ENCODE data around the gene PDLIM4. TPM values are rescaled to one million over a fixed set of nuclear protein-coding genes. Genes with fewer than 3 reads are reported as not detected.

PDLIM4 gene
- polyA plus RNA-seq, 1 donor (not counting 4 experiments of a cell fraction or from before 2014, with no cell fraction given): 38.3 TPM

GRCh38 chr5:132265336-132266030, 8.0 kb downstream of the PDLIM4 start:
- TF ChIP-seq EZH2 (IDR thresholded peaks at IDR 0.05; ENCODE audit: low read length) (no peak), CTCF (optimal IDR thresholded peaks at IDR 0.05 in 1 of 3, IDR thresholded peaks at IDR 0.05 in 1 of 3, conservative IDR thresholded peaks at IDR 0.05 in 1 of 3; ENCODE audit: extremely low read depth in 1 of 3, insufficient read depth in 2 of 3, low read length in 3 of 3) (peak in 2 of 3 experiments; percentile 16 to 21)
- Histone ChIP-seq H4K20me1 (ENCODE audit: control insufficient read depth, extremely low read depth, insufficient read depth, low read length) (peaks cover 2% of the 10 kb centered on the region), H2AFZ (ENCODE audit: control insufficient read depth, low read length) (no peak overlapping the region), H3K36me3 (ENCODE audit: control insufficient read depth in 2 of 2, extremely low read depth in 1 of 2, insufficient read depth in 2 of 2, low read length in 2 of 2) (peaks cover 47 to 52% of the 10 kb centered on the region in 2 experiments), H3K4me3 (ENCODE audit: control insufficient read depth in 2 of 3, extremely low read depth in 1 of 3, insufficient read depth in 2 of 3, low read depth in 1 of 3, low read length in 3 of 3) (no peak overlapping the region), H3K9ac (ENCODE audit: control insufficient read depth, extremely low read depth, insufficient read depth, low read length) (peak overlapping the region; percentile 53), H3K9me1 (ENCODE audit: control insufficient read depth, extremely low read depth, insufficient read depth, low read length) (peaks cover 5% of the 10 kb centered on the region), H3K79me2 (ENCODE audit: control insufficient read depth, insufficient read depth, low read length) (peaks cover 14% of the 10 kb centered on the region), H3K4me1 (ENCODE audit: control insufficient read depth, extremely low read depth, insufficient read depth, low read length) (peaks cover 33% of the 10 kb centered on the region), H3K27me3 (ENCODE audit: control insufficient read depth, extremely low read depth, insufficient read depth, low read length) (no peaks in the 10 kb centered on the region), H3K4me2 (ENCODE audit: control insufficient read depth, extremely low read depth, insufficient read depth, low read depth, low read length) (peak overlapping the region; percentile 38), H3K9me3 (ENCODE audit: control insufficient read depth, low read depth, low read length) (no peaks in the 10 kb centered on the region), H3K27ac (ENCODE audit: control insufficient read depth, insufficient read depth, low read length) (peak overlapping the region; percentile 78)
- DNase-seq (ENCODE audit: low read depth, low spot score) (no peak), FAIRE-seq (peak; percentile 90)
- dilution Hi-C loops (cut with MboI; ENCODE audit: extremely low pct_ligation_motif_present, low sequenced_read_pairs): no loop called here

DNA sequence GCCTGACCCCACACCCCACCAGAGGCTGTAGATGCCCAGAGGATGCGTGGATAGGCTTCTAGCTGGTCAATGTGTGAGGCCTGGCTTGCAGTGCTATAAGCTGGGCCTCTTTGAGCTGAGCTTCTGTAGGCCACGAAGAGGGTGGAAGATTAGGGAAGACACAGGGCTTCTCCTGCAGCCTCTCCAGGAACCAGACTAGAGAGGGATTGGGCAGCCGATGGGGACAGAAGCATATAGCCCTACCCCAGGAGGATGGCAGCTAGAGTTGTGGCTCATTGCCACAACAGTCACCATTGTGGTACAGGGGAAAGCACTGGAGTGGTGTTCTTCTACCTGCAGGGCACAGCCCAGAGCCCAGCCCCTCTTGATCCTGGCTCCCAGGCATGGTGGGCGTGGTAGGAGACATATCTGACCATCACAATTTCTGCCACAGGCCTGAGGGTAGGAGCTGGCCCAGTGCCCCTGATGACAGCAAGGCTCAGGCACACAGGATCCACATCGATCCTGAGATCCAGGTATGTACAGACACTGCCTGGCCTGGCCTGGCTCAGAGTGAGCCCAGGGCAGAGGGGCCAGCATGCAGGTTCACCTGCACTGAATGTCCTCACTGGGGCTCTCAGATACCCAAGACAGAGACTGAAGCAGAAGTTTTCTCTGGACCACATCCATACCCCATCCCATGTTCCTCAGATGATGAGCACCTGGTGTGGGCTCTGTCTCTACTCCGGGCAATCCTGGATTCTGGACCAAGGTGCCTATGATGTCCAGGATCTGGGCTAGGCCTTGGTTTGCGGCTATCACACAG, 8.7 kb downstream of the PDLIM4 start:
- no peak for TF ChIP-seq CTCF (optimal IDR thresholded peaks at IDR 0.05 in 1 of 3, IDR thresholded peaks at IDR 0.05 in 1 of 3, conservative IDR thresholded peaks at IDR 0.05 in 1 of 3; ENCODE audit: extremely low read depth in 1 of 3, insufficient read depth in 2 of 3, low read length in 3 of 3)
- TF ChIP-seq EZH2 (IDR thresholded peaks at IDR 0.05; ENCODE audit: low read length): no peak
- peak overlapping the region; percentile 78 for H3K27ac ChIP-seq (ENCODE audit: control insufficient read depth, insufficient read depth, low read length)
- peaks cover 12% of the 10 kb centered on the region for H3K79me2 ChIP-seq (ENCODE audit: control insufficient read depth, insufficient read depth, low read length)
- dilution Hi-C loops (cut with MboI; ENCODE audit: extremely low pct_ligation_motif_present, low sequenced_read_pairs): no loop called here
- H3K4me3 ChIP-seq (ENCODE audit: control insufficient read depth in 2 of 3, extremely low read depth in 1 of 3, insufficient read depth in 2 of 3, low read depth in 1 of 3, low read length in 3 of 3): no peak overlapping the region
- no peaks in the 10 kb centered on the region for H3K27me3 ChIP-seq (ENCODE audit: control insufficient read depth, extremely low read depth, insufficient read depth, low read length)
- no peak for DNase-seq (ENCODE audit: low read depth, low spot score)
- H4K20me1 ChIP-seq (ENCODE audit: control insufficient read depth, extremely low read depth, insufficient read depth, low read length): peaks cover 2% of the 10 kb centered on the region
- peak overlapping the region; percentile 53 for H3K9ac ChIP-seq (ENCODE audit: control insufficient read depth, extremely low read depth, insufficient read depth, low read length)
- H3K9me3 ChIP-seq (ENCODE audit: control insufficient read depth, low read depth, low read length): no peaks in the 10 kb centered on the region
- peaks cover 26% of the 10 kb centered on the region for H3K4me1 ChIP-seq (ENCODE audit: control insufficient read depth, extremely low read depth, insufficient read depth, low read length)
- peak overlapping the region; percentile 38 for H3K4me2 ChIP-seq (ENCODE audit: control insufficient read depth, extremely low read depth, insufficient read depth, low read depth, low read length)
- no peak for FAIRE-seq
- H3K9me1 ChIP-seq (ENCODE audit: control insufficient read depth, extremely low read depth, insufficient read depth, low read length): peaks cover 4% of the 10 kb centered on the region
- H2AFZ ChIP-seq (ENCODE audit: control insufficient read depth, low read length): no peak overlapping the region
- peaks cover 47 to 59% of the 10 kb centered on the region in 2 experiments for H3K36me3 ChIP-seq (ENCODE audit: control insufficient read depth in 2 of 2, extremely low read depth in 1 of 2, insufficient read depth in 2 of 2, low read length in 2 of 2)

Measured in keratinocyte (primary cell).